ENCODE data around the gene JARID2.
"Not testable (repeated sequence)": the region's sequence is repeated elsewhere in the genome, so short reads cannot be mapped to it uniquely, and the experiment has no call there.

The JARID2 gene

DNA sequence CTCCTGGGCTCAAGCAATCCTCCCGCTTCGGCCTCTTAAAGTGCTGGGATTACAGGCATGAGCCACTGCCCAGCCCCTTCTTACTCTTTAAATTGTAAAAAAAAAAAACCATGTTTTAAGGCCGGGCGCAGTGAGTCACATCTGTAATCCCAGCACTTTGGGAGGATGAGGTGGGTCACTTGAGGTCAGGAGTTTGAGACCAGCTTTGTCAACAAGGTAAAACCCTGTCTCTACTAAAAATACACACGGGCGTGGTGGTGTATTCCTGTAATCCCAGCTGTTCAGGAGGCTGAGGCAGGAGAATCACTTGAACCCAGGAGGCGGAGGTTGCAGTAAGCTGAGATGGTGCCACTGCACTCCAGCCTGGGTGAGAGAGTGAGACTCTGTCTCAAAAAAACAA is 43.6 kb downstream of the JARID2 start:
- not testable (repeated sequence) for DNase-seq (ENCODE audit: low read depth)

GRCh38 chr6:15290067-15290680 is 44.3 kb downstream of the JARID2 start:
- DNase-seq (ENCODE audit: low read depth) = no peak

DNA sequence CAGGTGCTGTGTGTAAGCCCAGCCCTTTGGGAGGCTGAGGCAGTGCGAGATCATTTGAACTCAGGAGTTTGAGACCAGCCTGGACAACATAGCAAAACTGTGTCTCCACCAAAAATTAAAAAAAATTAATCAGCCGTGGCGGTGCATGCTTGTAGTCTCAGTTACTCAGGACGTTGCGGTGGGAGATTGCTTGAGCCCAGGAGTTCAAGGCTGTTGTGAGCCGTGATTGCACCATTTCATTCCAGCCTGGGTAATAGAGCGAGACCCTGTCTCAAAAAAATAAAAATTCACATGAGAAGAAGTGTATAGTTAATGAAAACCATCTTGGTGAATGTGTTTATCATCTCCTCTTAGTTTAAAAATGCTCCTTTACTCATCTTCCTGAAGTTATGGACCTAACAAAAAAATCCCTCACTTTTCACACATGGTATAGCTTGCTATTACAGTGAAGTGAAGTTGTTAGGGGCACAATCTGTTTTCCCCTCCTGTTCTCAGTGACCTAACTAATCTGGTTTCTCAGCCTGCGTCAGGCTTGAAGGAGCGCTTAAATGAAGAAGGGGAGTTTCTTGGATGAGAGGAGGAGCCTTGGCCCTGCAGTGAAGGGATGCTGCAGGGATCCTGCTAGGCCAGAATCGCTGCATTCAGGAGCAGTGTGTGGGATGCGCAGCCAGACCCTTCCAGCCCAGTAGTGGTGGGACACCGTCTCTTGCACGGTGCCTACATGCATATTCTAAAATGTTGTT is 45.3 kb downstream of the JARID2 start:
- no peak for DNase-seq (ENCODE audit: low read depth)

DNA sequence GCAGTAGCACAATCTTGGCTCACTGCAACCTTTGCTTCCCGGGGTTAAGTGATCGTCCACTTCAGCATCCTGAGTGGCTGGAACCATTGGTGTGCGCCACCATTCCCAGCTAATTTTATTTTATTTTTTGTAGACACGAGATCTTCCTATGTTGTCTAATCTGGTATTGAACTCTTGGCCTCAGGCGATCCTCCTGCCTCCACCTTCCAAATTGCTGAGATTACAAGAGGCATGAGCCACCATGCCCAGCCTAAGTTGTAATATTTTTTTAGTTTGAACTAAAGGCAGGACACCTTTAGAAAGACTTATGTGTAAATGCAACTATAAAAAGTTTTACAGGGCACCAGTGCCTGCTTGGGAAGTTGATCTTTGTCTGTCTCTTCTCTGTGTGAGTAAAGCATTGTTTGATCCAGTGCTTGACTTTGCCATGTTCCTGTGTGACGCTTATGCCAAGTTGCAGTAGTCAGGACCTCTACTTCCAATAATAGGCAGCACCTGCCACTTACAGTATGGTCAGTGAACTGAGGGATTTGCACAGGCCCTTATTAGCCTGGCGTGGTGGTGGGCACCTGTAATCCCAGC is 46.9 kb downstream of the JARID2 start:
- DNase-seq (ENCODE audit: low read depth) = no peak

- no peak for DNase-seq (ENCODE audit: low read depth)
These were observed 47.8 kb downstream of the JARID2 start for GRCh38 chr6:15293674-15294073.

- no peak for DNase-seq (ENCODE audit: low read depth)
These were observed 48.6 kb downstream of the JARID2 start for GRCh38 chr6:15294504-15294903.

GRCh38 chr6:15296249-15296648 is 50.4 kb downstream of the JARID2 start:
- DNase-seq (ENCODE audit: low read depth) = no peak

GRCh38 chr6:15296735-15297134 is 50.9 kb downstream of the JARID2 start:
- no peak for DNase-seq (ENCODE audit: low read depth)

DNA sequence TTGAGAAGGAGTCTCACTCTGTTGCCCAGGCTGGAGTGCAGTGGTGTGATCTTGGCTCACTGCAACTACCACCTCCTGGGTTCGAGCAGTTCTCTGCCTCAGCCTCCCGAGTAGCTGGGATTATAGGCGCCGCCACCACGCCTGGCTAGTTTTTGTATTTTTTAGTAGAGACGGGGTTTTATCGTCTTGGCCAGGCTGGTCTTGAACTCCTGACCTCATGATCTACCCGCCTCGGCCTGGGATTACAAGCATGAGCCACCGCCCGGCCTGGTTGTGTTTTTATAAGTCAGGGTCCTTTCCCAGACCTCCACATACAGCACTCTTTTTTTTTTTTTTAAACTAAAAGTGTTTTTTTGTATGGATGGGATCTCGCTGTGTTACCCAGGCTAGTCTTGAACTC is 51.3 kb downstream of the JARID2 start:
- not testable (repeated sequence) for DNase-seq (ENCODE audit: low read depth)

- DNase-seq (ENCODE audit: low read depth) = no peak
These were observed 52.2 kb downstream of the JARID2 start for GRCh38 chr6:15297895-15298590.

DNA sequence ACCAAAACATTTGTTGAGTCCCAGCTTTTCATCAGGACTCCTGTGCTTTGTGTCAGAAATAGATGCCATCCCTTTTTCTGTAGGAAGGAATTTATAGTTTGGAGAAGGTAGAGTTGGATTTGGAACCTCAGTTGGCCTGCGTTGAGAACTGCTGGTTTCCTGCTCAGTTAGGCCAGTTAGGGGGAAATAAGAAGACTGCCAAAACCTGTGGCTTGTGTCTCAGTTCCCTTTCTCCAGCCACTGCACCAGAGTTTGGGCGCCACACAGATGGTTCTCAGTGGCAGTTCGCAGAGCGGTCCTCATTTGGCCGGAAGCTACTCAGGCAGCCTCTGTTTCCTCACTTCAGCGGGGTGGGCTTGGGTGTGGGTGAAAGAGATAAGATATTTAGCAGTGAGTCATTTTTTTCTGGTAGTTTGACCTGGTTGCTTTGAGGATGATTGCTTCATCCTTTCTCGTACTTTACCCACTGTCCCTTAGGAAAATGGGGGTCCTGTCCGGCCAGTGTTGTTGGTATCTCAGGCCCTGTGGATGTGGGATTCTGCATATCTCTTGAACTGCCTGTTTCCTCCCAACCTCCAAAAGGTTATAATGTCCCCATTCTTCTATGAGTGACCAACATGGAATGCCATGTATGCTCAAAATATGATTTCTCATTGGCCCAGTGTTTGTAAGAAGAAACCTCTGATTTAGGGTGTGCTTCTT is 53.7 kb downstream of the JARID2 start:
- DNase-seq (ENCODE audit: low read depth) = no peak

- DNase-seq (ENCODE audit: low read depth) = no peak
These were observed 55.5 kb downstream of the JARID2 start for GRCh38 chr6:15301179-15302006.

- no peak for DNase-seq (ENCODE audit: low read depth)
These were observed 57.5 kb downstream of the JARID2 start for GRCh38 chr6:15303162-15303919.

DNA sequence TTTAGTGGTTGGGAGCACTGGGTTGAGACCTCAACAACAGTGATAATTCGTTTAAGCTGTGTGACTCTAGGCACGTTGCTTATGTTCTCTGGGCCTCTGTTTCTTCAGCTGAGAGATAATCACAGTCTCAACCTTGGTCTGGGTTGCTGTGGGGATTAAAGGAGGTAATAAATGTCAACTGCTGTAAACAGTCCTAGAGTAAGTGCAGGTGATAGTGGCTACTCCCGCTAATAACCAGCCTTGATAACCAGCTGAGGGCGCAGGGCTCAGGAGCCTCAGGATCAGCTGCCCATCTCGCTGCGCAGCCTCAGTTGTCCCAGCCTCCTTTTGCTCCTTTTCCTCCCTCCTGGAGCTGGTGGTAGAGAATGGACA is 58.0 kb downstream of the JARID2 start:
- DNase-seq (ENCODE audit: low read depth) = no peak

DNA sequence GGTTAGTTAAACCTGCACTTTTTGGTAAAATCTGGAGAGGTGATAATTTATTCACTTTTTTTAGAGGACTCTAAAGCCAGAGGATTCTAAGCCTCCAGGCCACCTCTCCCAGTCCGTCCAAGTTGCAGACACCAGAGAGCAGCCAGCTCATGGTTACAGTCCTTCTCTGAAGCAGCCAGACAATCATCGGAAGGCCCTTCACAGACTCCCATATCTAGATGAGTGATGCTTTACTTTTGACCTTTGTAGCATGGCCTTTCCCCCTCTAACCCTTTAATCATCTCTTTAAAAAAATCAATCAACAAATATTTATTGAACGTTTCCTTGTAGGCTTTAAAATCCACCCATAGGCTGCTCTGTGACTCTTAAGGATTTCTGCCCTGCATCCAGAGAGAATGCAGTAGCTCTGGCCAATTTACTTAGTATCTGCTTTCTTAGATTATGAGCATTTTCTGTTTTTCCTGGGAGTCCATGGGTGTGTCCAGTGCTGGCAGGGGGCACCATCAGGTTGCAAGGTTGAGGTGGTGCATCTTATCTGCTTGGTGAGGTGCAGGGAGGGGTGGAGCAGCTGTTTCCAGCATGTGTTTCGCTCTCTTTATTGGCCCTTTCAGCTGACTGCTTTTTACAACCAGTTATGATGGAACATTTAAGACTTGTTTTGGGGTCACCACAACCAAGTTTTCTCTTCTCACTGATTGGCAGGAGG is 58.6 kb downstream of the JARID2 start:
- DNase-seq (ENCODE audit: low read depth) = no peak

DNA sequence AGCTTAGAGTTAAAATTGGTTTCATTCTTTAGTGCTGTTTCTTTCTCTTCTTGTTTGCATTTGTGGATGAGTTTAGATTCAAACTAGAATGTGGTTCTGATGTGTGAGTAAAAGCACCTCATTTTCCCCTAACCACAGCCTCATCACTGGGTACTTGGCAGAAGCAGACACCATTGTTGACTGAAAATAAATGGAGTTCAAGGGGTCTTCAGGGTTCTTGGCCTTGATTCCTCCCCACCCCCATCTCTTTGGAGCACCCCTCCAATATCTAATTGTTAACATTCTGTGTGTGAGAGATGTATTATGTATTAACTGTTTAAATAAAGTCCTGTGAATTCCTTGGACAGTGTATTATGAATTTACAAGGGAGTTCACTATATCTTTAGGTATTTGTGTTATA is 59.6 kb downstream of the JARID2 start:
- DNase-seq (ENCODE audit: low read depth) = no peak

- DNase-seq (ENCODE audit: low read depth) = no peak
These were observed 60.0 kb downstream of the JARID2 start for GRCh38 chr6:15305909-15306308.

GRCh38 chr6:15308435-15309213 is 62.8 kb downstream of the JARID2 start:
- no peak for DNase-seq (ENCODE audit: low read depth)

GRCh38 chr6:15309611-15310283 is 63.9 kb downstream of the JARID2 start:
- no peak for DNase-seq (ENCODE audit: low read depth)
